Smooth muscle cell (in vitro differentiated cells): ENCODE results near the gene PARP8. TPM values are rescaled to one million over a fixed set of nuclear protein-coding genes. Genes with fewer than 3 reads are reported as not detected.

Source experiments
- DNase-seq: peaks from one replicate; lab custom pipeline; 2025; ENCODE audit not compliant: unreplicated experiment; lab: John Stamatoyannopoulos, UW
- H2AFZ ChIP-seq: fragments of 200-600 bp; sonication (generic); 2 replicates; pipeline ENCODE4 v1.6.0; 2016; ENCODE audit warnings: antibody characterized with exemption, low read depth, mild to moderate bottlenecking
- H3F3A ChIP-seq: fragments of 200-600 bp; sonication (generic); 2 replicates; pipeline ENCODE4 v1.6.0; 2017; ENCODE audit warnings: antibody characterized with exemption, low read depth
- H3K27ac ChIP-seq: fragments of 200-600 bp; sonication (generic); 2 replicates; pipeline ENCODE4 v1.5.1; 2016; ENCODE audit warnings: low read depth, mild to moderate bottlenecking
- H3K27me3 ChIP-seq: fragments of 200-600 bp; sonication (generic); 2 replicates; pipeline ENCODE4 v1.6.1; 2016; ENCODE audit warnings: low read depth, mild to moderate bottlenecking
- H3K36me3 ChIP-seq: fragments of 200-600 bp; sonication (generic); 2 replicates; pipeline ENCODE4 v1.5.1; 2016; ENCODE audit warnings: low read depth
- H3K4me1 ChIP-seq: fragments of 200-600 bp; sonication (generic); 2 replicates; pipeline ENCODE4 v1.5.1; 2016; ENCODE audit warnings: low read depth
- H3K4me2 ChIP-seq: fragments of 200-600 bp; sonication (generic); 2 replicates; pipeline ENCODE4 v1.6.0; 2016; ENCODE audit warnings: mild to moderate bottlenecking
- H3K4me3 ChIP-seq: fragments of 200-600 bp; sonication (generic); 2 replicates; pipeline ENCODE4 v1.5.1; 2016; ENCODE audit warnings: mild to moderate bottlenecking
- H3K79me2 ChIP-seq: fragments of 200-600 bp; sonication (generic); 2 replicates; pipeline ENCODE4 v1.6.0; 2016; ENCODE audit warnings: low read depth, mild to moderate bottlenecking
- H3K9ac ChIP-seq: fragments of 200-600 bp; sonication (generic); 2 replicates; pipeline ENCODE4 v1.6.0; 2016; ENCODE audit warnings: low read depth
- H3K9me3 ChIP-seq: fragments of 200-600 bp; sonication (generic); replicated peaks from 2 replicates; pipeline ENCODE4 v1.5.1; 2016; ENCODE audit warnings: low read depth
- H4K20me1 ChIP-seq: fragments of 200-600 bp; sonication (generic); 2 replicates; pipeline ENCODE4 v1.6.0; 2016; ENCODE audit warnings: low read depth
- WGBS: methylation state at CpG from one replicate; pipeline ENCODE4 v1.1.7; 2016; ENCODE audit warnings: low lambda C conversion rate; 5-methylcytosine and 5-hydroxymethylcytosine counted together
- polyA plus RNA-seq: library from polyadenylated mRNA; unstranded; fragments of >200 nt; fragmentation: Nextera tagmentation; extraction: Ambion mirVana; gene quantifications from 2 replicates; pipeline ENCODE4 v1.2.1, GENCODE V29; 2016
- total RNA-seq: library from RNA; depleted of rRNA; stranded (reverse); fragments of >200 nt; gene quantifications from 2 replicates; pipeline ENCODE4 v1.2.3, GENCODE V29; 2014
- TF ChIP-seq, protein P1 (sequence below): fragments of 200-600 bp; sonication (generic); IDR thresholded peaks from 2 replicates; pipeline ENCODE4 v1.5.1; 2017; ENCODE audit warnings: borderline replicate concordance, mild to moderate bottlenecking, antibody characterized with exemption; ENCODE audit not compliant: insufficient read depth, poor library complexity, severe bottlenecking

The PARP8 gene
- total and polyA plus RNA-seq, 2 experiments from 2014 or later = 13.6 to 36.2 TPM

GRCh38 chr5:50711280-50711679 is 44.8 kb downstream of the PARP8 start:
- H3K9me3 ChIP-seq = no peaks in the 10 kb centered on the region
- WGBS = 90% methylated on average over 2 of the region's 2 CpGs
- no peak for DNase-seq
- H2AFZ ChIP-seq = no peak overlapping the region
- H3K4me3 ChIP-seq = no peak overlapping the region
- H3K36me3 ChIP-seq = no peaks in the 10 kb centered on the region
- peaks cover 14% of the 10 kb centered on the region for H3K4me1 ChIP-seq
- H3K27ac ChIP-seq = no peak overlapping the region
- H3K4me2 ChIP-seq = no peak overlapping the region
- no peaks in the 10 kb centered on the region for H3K27me3 ChIP-seq
- H4K20me1 ChIP-seq = peaks cover 64% of the 10 kb centered on the region
- no peaks in the 10 kb centered on the region for H3F3A ChIP-seq
- H3K9ac ChIP-seq = no peak overlapping the region
- peaks cover 84% of the 10 kb centered on the region for H3K79me2 ChIP-seq
- TF ChIP-seq, protein P1, sequence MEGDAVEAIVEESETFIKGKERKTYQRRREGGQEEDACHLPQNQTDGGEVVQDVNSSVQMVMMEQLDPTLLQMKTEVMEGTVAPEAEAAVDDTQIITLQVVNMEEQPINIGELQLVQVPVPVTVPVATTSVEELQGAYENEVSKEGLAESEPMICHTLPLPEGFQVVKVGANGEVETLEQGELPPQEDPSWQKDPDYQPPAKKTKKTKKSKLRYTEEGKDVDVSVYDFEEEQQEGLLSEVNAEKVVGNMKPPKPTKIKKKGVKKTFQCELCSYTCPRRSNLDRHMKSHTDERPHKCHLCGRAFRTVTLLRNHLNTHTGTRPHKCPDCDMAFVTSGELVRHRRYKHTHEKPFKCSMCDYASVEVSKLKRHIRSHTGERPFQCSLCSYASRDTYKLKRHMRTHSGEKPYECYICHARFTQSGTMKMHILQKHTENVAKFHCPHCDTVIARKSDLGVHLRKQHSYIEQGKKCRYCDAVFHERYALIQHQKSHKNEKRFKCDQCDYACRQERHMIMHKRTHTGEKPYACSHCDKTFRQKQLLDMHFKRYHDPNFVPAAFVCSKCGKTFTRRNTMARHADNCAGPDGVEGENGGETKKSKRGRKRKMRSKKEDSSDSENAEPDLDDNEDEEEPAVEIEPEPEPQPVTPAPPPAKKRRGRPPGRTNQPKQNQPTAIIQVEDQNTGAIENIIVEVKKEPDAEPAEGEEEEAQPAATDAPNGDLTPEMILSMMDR = no peak

DNA sequence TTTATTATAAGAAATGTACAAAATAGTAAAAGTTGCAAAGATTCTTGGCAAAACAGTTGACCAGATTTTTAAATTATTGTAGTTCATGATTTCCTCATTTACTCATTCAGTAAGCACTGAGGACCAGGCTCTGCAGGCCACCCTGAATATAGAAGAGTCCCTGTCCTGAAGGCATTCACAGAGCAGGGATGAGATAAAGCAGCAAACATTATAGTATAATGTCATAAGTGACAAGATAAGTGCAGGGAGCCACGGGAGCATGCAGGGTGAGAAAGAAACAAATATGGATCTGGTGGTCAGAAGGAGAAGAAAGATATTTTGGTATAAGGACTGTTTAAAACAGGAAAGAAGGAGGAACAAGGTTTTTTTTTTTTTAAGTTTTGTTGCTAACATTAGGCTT is 46.0 kb downstream of the PARP8 start:
- no peak for DNase-seq
- Histone ChIP-seq H4K20me1 (peaks cover 63% of the 10 kb centered on the region), H3K4me3 (no peak overlapping the region), H3F3A (no peaks in the 10 kb centered on the region), H3K4me1 (peaks cover 14% of the 10 kb centered on the region), H3K9ac (no peak overlapping the region), H3K9me3 (no peaks in the 10 kb centered on the region), H3K4me2 (no peak overlapping the region), H3K36me3 (no peaks in the 10 kb centered on the region), H3K27me3 (no peaks in the 10 kb centered on the region), H3K79me2 (peaks cover 85% of the 10 kb centered on the region), H3K27ac (no peak overlapping the region), H2AFZ (no peak overlapping the region)
- TF ChIP-seq, protein P1 = no peak
- 28% methylated on average over 1 of the region's 1 CpG for WGBS

DNA sequence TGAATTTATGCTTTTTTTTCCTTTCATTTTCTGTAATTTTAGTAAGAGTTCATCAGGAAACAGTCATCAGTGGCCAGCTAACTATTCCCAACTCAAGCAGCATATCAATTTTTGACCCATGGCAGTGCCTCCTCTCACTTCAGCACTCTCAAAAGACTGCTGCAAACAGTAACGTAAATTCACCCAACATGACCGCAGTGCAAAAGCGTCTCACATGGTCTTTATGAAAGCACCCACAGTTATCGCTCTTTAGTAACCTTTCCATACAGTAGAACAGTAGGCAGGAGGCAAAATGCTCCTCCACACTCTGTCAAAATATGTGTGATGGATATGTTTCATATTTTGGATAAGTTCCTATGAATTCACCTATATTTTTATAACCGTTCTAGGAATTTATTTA is 48.6 kb downstream of the PARP8 start:
- Histone ChIP-seq H4K20me1 (peaks cover 79% of the 10 kb centered on the region), H3K36me3 (no peaks in the 10 kb centered on the region), H3K9ac (no peak overlapping the region), H3K27ac (no peak overlapping the region), H2AFZ (no peak overlapping the region), H3K79me2 (peaks cover 92% of the 10 kb centered on the region), H3K9me3 (no peaks in the 10 kb centered on the region), H3K4me3 (no peak overlapping the region), H3K4me2 (no peak overlapping the region), H3K4me1 (peaks cover 20% of the 10 kb centered on the region), H3F3A (no peaks in the 10 kb centered on the region), H3K27me3 (no peaks in the 10 kb centered on the region)
- TF ChIP-seq, protein P1 = no peak
- no peak for DNase-seq
- 94% methylated on average over 5 of the region's 5 CpGs for WGBS

DNA sequence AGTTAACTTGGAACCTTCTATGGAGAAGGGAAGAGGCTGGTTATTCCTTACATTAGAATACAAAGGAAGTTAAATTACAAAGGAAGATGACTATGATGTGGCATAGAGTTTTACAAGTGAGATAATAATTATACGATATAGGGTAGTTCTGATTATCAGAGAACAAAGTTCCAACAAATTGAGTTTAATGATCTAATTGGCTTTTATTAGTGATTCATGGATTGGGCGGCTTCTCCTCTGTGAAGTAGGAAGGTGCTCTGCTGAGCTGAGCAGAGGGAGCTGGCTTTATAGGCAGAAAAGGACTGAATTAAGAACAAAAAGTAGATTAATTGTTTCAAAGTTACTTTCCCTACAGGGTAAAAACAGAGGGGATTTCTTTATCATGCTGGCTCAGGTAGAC is 49.7 kb downstream of the PARP8 start:
- H3K4me2 ChIP-seq = no peak overlapping the region
- WGBS = 90% methylated on average over 2 of the region's 2 CpGs
- no peak for DNase-seq
- no peak overlapping the region for H3K9ac ChIP-seq
- H3F3A ChIP-seq = no peaks in the 10 kb centered on the region
- no peaks in the 10 kb centered on the region for H3K9me3 ChIP-seq
- peaks cover 79% of the 10 kb centered on the region for H4K20me1 ChIP-seq
- H3K27me3 ChIP-seq = no peaks in the 10 kb centered on the region
- H3K4me3 ChIP-seq = no peak overlapping the region
- H3K36me3 ChIP-seq = no peaks in the 10 kb centered on the region
- no peak overlapping the region for H2AFZ ChIP-seq
- no peak overlapping the region for H3K27ac ChIP-seq
- TF ChIP-seq, protein P1 = no peak
- H3K4me1 ChIP-seq = peaks cover 23% of the 10 kb centered on the region
- H3K79me2 ChIP-seq = peaks cover 90% of the 10 kb centered on the region
